ENCODE measurements around the gene FBXL20. TPM values are rescaled to one million over a fixed set of nuclear protein-coding genes. Genes with fewer than 3 reads are reported as not detected.

The FBXL20 gene
- total and polyA plus RNA-seq, 4 donors: 3.2 to 31.7 (median 11.5) TPM

- WGBS, 2 donors: 66 to 79% methylated on average over 2 of the region's 2 CpGs
- no peak overlapping the region for H3K4me3 ChIP-seq
- no peaks in the 10 kb centered on the region for H3K36me3 ChIP-seq (ENCODE audit: control insufficient read depth in 4 of 4, insufficient read depth in 4 of 4, low read length in 4 of 4)
- DNase-seq: no peak
- ATAC-seq (ENCODE audit: insufficient read depth, low FRiP score): peak; percentile 7
- H3K4me1 ChIP-seq (ENCODE audit: control insufficient read depth in 5 of 5, insufficient read depth in 5 of 5, low read length in 5 of 5): peaks cover 0 to 30% (median 7%) of the 10 kb centered on the region in 5 donors
- no peaks in the 10 kb centered on the region for H3K9me3 ChIP-seq (ENCODE audit: control insufficient read depth in 4 of 4, insufficient read depth in 3 of 4, low read length in 3 of 4)
- H3K27ac ChIP-seq (ENCODE audit: low read depth in 1 of 2, low read length in 1 of 2): no peak overlapping the region
- no peak for TF ChIP-seq CTCF (IDR thresholded peaks at IDR 0.05; ENCODE audit: control extremely low read depth, extremely low read depth)
- H3K27me3 ChIP-seq (ENCODE audit: control insufficient read depth in 3 of 3, insufficient read depth in 3 of 3, low read length in 2 of 3): peaks cover 0 to 30% (median 12%) of the 10 kb centered on the region in 3 donors
- no peak overlapping the region for H3K9ac ChIP-seq (ENCODE audit: insufficient read depth in 1 of 2, low read length in 2 of 2)
These were observed 174.0 kb downstream of the FBXL20 start for GRCh38 chr17:39227364-39227919.

GRCh38 chr17:39225959-39226683 lies 175.3 kb downstream of the FBXL20 start:
- TF ChIP-seq CTCF (IDR thresholded peaks at IDR 0.05; ENCODE audit: control extremely low read depth, extremely low read depth): no peak
- 17% methylated on average over 20 to 24 of the region's 24 CpGs for WGBS, 2 donors
- Histone ChIP-seq H3K9me3 (ENCODE audit: control insufficient read depth in 4 of 4, insufficient read depth in 3 of 4, low read length in 3 of 4) (no peaks in the 10 kb centered on the region), H3K36me3 (ENCODE audit: control insufficient read depth in 4 of 4, insufficient read depth in 4 of 4, low read length in 4 of 4) (no peaks in the 10 kb centered on the region), H3K4me1 (ENCODE audit: control insufficient read depth in 5 of 5, insufficient read depth in 5 of 5, low read length in 5 of 5) (peaks cover 0 to 17% (median 2%) of the 10 kb centered on the region in 5 donors), H3K27ac (ENCODE audit: low read depth in 1 of 2, low read length in 1 of 2) (no peak overlapping the region), H3K27me3 (ENCODE audit: control insufficient read depth in 3 of 3, insufficient read depth in 3 of 3, low read length in 2 of 3) (peaks cover 0 to 32% (median 12%) of the 10 kb centered on the region in 3 donors), H3K4me3 (no peak overlapping the region), H3K9ac (ENCODE audit: insufficient read depth in 1 of 2, low read length in 2 of 2) (no peak overlapping the region)
- DNase-seq: peak; percentile 92 to 93 (median 92)
- no peak for ATAC-seq (ENCODE audit: insufficient read depth, low FRiP score)

GRCh38 chr17:39225308-39225958 lies 176.0 kb downstream of the FBXL20 start, which contains the start of gene STAC2:
STAC2 (minus strand) TSS chr17:39225945; CDS start chr17:39225502, 443 bp downstream.
- Histone ChIP-seq H3K27me3 (ENCODE audit: control insufficient read depth in 3 of 3, insufficient read depth in 3 of 3, low read length in 2 of 3) (peaks cover 0 to 32% (median 12%) of the 10 kb centered on the region in 3 donors), H3K9me3 (ENCODE audit: control insufficient read depth in 4 of 4, insufficient read depth in 3 of 4, low read length in 3 of 4) (no peaks in the 10 kb centered on the region), H3K36me3 (ENCODE audit: control insufficient read depth in 4 of 4, insufficient read depth in 4 of 4, low read length in 4 of 4) (no peaks in the 10 kb centered on the region), H3K27ac (ENCODE audit: low read depth in 1 of 2, low read length in 1 of 2) (no peak within 1 kb of the TSS), H3K4me3 (no peak within 1 kb of the TSS), H3K4me1 (ENCODE audit: control insufficient read depth in 5 of 5, insufficient read depth in 5 of 5, low read length in 5 of 5) (peaks cover 0 to 13% (median 0%) of the 10 kb centered on the region in 5 donors), H3K9ac (ENCODE audit: insufficient read depth in 1 of 2, low read length in 2 of 2) (no peak within 1 kb of the TSS)
- DNase-seq (peak in 1 of 3 donors; percentile 29), ATAC-seq (ENCODE audit: insufficient read depth, low FRiP score) (no peak)
- TF ChIP-seq CTCF (IDR thresholded peaks at IDR 0.05; ENCODE audit: control extremely low read depth, extremely low read depth): no peak
- WGBS, 2 donors: 2 to 3% methylated on average over 46 to 68 of the region's 71 CpGs
